Mammary epithelial cell (primary cell): ENCODE measurements around the gene RUNX2.

Source experiments
- CTCF ChIP-seq, 2 donors: IDR thresholded peaks in 1 of 2; conservative IDR thresholded peaks in 1 of 2; 2 replicates each; pipeline ENCODE4 v1.5.1; 2011 to 2012; ENCODE audit warnings: inconsistent platforms in 2 of 2, low read length in 2 of 2, mild to moderate bottlenecking in 2 of 2, control low read depth in 1 of 2, low read depth in 1 of 2; ENCODE audit not compliant: insufficient read depth in 1 of 2; ENCODE audit errors: extremely low read depth in 1 of 2
- EZH2 ChIP-seq: IDR thresholded peaks from 2 replicates; pipeline ENCODE4 v1.6.1; 2012; ENCODE audit warnings: low read length, inconsistent platforms, borderline replicate concordance

- TF ChIP-seq EZH2 = no peak
- no peak for TF ChIP-seq CTCF (conservative IDR thresholded peaks at IDR 0.05 in 1 of 2, IDR thresholded peaks at IDR 0.05 in 1 of 2; ENCODE audit: extremely low read depth in 1 of 2, insufficient read depth in 1 of 2, low read depth in 1 of 2, low read length in 2 of 2)
Observed at GRCh38 chr6:45491048-45491735, 163.1 kb downstream of the RUNX2 start.
